Measurements from ENCODE around the gene HEY2. TPM values are rescaled to one million over a fixed set of nuclear protein-coding genes. Genes with fewer than 3 reads are reported as not detected.
A peak's percentile ranks its signal among the peaks of the same experiment; 100 is the strongest.
"Not testable (repeated sequence)": the region's sequence is repeated elsewhere in the genome, so short reads cannot be mapped to it uniquely, and the experiment has no call there.

HEY2 gene
- not detected for polyA plus RNA-seq (2012; ENCODE audit: missing spikeins)

- FAIRE-seq (peak; percentile 98), DNase-seq (ENCODE audit: insufficient read length) (peak; percentile 86)
- TF ChIP-seq POLR2AphosphoS5 (IDR thresholded peaks at IDR 0.05; ENCODE audit: low read depth, low read length) (no peak), TAF1 (IDR thresholded peaks at IDR 0.05; ENCODE audit: borderline replicate concordance, low read depth, low read length) (no peak), POLR2A (IDR thresholded peaks at IDR 0.05; ENCODE audit: low read depth, low read length) (no peak)
Observed at GRCh38 chr6:125749173-125749864, at the start of gene HEY2. Gene HEY2 (plus strand): TSS chr6:125749632. CDS start chr6:125749777, 145 bp downstream.

DNA sequence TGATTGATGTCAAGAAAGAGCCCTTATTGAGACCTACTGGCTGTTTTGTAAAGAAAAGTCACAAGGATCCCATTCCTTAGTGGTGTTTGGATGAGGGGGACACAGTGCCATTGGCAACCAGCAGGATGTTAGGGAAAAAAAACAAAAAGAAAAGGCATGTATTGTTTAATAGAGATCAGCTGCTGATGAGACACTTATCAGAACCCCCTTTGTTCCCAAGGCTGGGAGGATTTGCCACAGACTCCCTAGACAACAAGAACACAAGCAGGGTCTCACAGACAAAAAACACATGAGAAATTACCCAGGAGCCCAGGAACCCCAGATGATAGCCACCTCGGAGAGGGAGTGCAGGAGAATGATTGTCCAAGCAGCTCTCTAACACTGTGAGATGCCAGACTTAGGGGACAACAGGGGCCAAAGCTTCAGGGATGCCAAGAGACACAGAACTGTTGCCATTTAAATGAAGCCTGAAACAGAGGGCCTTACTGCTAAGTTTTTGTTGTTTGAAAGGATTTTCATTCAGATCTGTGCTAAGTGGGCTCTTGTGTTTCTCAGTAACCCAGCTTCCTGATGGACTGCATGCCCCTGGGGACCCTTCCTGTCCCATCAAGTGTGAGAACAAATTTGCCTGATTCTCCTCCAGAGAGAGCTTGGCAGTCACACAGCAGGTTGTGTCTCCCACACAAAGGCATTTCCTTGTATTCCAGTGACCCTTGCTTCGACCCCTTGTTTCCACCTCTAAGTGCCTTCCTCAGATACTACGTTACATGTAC, 48.7 kb upstream of the HEY2 start:
- no peak for TF ChIP-seq POLR2A (IDR thresholded peaks at IDR 0.05; ENCODE audit: low read depth, low read length)
- no peak for TF ChIP-seq POLR2AphosphoS5 (IDR thresholded peaks at IDR 0.05; ENCODE audit: low read depth, low read length)
- TF ChIP-seq TAF1 (IDR thresholded peaks at IDR 0.05; ENCODE audit: borderline replicate concordance, low read depth, low read length): no peak

DNA sequence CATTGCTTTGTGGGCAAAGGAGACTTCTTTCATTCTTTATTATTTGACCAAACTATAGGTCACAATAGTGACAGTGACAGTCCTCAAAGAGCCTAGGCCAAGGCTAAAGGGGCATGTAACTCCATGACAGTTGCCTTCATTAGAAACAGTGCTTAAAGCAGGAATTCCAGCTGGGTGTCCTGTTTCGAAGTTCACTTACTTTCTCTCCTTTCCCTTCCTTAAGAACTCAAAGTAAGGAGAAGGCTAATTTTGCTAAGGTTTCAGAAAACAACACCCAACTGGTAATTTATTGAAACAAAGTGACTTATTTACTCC, 48.1 kb upstream of the HEY2 start:
- FAIRE-seq (no peak), DNase-seq (ENCODE audit: insufficient read length) (no peak)
- TF ChIP-seq POLR2AphosphoS5 (IDR thresholded peaks at IDR 0.05; ENCODE audit: low read depth, low read length): no peak
- TF ChIP-seq POLR2A (IDR thresholded peaks at IDR 0.05; ENCODE audit: low read depth, low read length): no peak
- TF ChIP-seq TAF1 (IDR thresholded peaks at IDR 0.05; ENCODE audit: borderline replicate concordance, low read depth, low read length): no peak

More for the DNA sequence above, 48.7 kb upstream of the HEY2 start:
- DNase-seq (ENCODE audit: insufficient read length) (no peak), FAIRE-seq (no peak)

GRCh38 chr6:125703882-125704281, 45.5 kb upstream of the HEY2 start:
- DNase-seq (ENCODE audit: insufficient read length); FAIRE-seq: not testable (repeated sequence)

GRCh38 chr6:125707615-125708243, 41.7 kb upstream of the HEY2 start:
- FAIRE-seq (no peak), DNase-seq (ENCODE audit: insufficient read length) (no peak)

GRCh38 chr6:125711013-125711675, 38.3 kb upstream of the HEY2 start:
- TF ChIP-seq POLR2A (IDR thresholded peaks at IDR 0.05; ENCODE audit: low read depth, low read length) (no peak), POLR2AphosphoS5 (IDR thresholded peaks at IDR 0.05; ENCODE audit: low read depth, low read length) (no peak), TAF1 (IDR thresholded peaks at IDR 0.05; ENCODE audit: borderline replicate concordance, low read depth, low read length) (no peak)
- FAIRE-seq (no peak), DNase-seq (ENCODE audit: insufficient read length) (no peak)

More at GRCh38 chr6:125707615-125708243, 41.7 kb upstream of the HEY2 start:
- TF ChIP-seq POLR2A (IDR thresholded peaks at IDR 0.05; ENCODE audit: low read depth, low read length) (no peak), POLR2AphosphoS5 (IDR thresholded peaks at IDR 0.05; ENCODE audit: low read depth, low read length) (no peak), TAF1 (IDR thresholded peaks at IDR 0.05; ENCODE audit: borderline replicate concordance, low read depth, low read length) (no peak)

DNA sequence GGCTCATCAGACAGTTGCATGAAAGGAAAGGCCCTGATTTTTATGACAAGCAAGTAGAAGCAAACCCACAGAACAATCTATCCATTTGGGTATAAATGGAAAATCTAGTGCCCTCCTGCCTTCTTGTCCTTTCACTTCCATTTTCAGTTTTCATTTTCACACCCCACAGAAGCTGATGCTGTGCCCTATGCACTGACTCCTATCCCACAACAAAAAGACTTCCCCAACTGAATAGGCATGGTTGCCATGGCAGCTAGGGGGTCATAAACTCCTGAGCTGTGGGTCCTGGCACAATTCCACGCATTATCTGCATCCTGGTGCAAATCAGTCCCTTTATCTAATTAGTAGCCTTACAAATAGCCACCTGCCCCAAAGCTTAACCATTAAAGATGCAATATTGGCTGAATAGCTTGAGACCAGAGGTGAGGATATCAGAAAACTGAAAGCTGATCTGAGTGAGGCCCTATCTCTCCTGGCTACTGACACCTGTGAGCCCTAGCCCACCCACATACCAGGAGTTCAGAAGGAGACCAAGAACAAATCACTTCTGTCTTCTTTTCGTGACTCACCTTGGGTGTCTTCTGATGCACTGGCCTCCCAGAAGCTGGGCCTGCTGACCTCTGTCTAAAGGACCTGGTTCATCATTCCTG, 34.9 kb upstream of the HEY2 start:
- no peak for DNase-seq (ENCODE audit: insufficient read length)
- TF ChIP-seq POLR2AphosphoS5 (IDR thresholded peaks at IDR 0.05; ENCODE audit: low read depth, low read length): no peak
- TF ChIP-seq TAF1 (IDR thresholded peaks at IDR 0.05; ENCODE audit: borderline replicate concordance, low read depth, low read length): no peak
- no peak for TF ChIP-seq POLR2A (IDR thresholded peaks at IDR 0.05; ENCODE audit: low read depth, low read length)
- FAIRE-seq: peak; percentile 83

DNA sequence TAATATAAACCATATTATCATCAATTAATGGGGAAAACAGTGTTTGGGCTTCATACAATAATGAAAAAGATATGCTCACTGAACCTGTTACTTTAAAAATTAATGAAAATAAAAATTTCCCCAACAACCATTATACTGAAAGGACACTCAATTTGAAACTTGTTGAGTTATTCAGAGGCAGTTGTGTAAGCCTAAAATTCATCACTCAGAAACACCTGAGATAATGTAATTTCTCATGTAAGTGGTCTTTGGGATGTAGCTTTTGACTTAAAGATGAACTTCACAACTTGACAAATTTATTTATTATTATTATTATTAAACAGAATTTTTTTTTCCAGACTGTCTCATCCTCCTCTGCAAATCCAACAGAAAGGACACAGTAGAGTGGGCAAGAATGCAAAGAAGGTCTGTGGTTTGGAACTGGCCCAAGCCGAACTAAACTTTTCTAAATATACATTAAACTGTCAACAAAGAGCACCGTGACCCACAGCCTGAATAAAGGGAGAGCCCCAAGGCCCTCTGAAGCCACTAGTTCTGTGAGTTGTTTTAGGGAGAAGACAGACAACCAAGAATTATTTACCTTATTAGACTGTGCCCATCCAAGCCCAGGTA, 32.2 kb upstream of the HEY2 start:
- DNase-seq (ENCODE audit: insufficient read length) (no peak), FAIRE-seq (peak; percentile 42)
- TF ChIP-seq POLR2AphosphoS5 (IDR thresholded peaks at IDR 0.05; ENCODE audit: low read depth, low read length) (no peak), TAF1 (IDR thresholded peaks at IDR 0.05; ENCODE audit: borderline replicate concordance, low read depth, low read length) (no peak), POLR2A (IDR thresholded peaks at IDR 0.05; ENCODE audit: low read depth, low read length) (no peak)

DNA sequence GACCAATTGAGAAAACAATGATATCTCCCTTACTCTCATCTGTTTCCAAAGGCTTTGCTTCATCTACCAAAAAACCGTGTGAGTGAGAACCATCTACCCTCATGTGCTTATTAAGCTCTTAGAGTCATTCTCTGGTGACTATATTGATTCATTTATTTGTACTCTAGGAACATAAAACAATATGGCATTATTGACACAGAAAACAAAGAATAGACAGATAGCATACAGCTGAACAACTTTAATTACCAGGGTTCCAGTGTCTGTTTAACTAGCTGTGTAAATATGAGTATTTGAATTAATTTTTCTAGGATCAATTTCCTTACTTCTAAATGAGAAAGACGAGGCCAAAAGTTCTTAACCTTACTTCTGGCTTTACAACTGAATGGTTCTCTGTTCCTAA, 31.3 kb upstream of the HEY2 start:
- TF ChIP-seq POLR2A (IDR thresholded peaks at IDR 0.05; ENCODE audit: low read depth, low read length) (no peak), POLR2AphosphoS5 (IDR thresholded peaks at IDR 0.05; ENCODE audit: low read depth, low read length) (no peak), TAF1 (IDR thresholded peaks at IDR 0.05; ENCODE audit: borderline replicate concordance, low read depth, low read length) (no peak)
- DNase-seq (ENCODE audit: insufficient read length) (no peak), FAIRE-seq (no peak)

DNA sequence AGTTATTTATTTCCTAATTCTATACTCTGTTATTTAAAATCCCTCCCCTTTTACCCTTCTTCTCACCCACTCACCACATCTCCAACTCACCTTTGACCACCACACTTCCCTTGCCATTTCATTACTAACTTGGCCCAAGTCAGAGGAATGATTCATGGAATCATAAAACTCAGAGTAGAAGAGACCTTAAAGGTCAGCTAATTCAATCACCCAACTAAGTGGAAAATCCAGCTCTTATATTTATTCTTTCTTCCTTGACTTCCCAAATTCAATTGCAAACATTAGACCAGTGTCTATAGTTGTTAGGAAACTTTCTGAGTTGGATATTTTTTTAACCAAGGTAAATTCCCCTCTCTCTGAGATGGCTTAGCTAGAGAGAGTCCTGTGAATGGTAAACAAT, 26.5 kb upstream of the HEY2 start:
- TF ChIP-seq POLR2AphosphoS5 (IDR thresholded peaks at IDR 0.05; ENCODE audit: low read depth, low read length): no peak
- TF ChIP-seq POLR2A (IDR thresholded peaks at IDR 0.05; ENCODE audit: low read depth, low read length): no peak
- TF ChIP-seq TAF1 (IDR thresholded peaks at IDR 0.05; ENCODE audit: borderline replicate concordance, low read depth, low read length): no peak
- FAIRE-seq: no peak
- no peak for DNase-seq (ENCODE audit: insufficient read length)
